Ammon's horn (tissue), 1 donor: ENCODE results near the gene KRIT1.

Experiments used
- DNase-seq: peaks from one replicate; pipeline ENCODE4 v3.0.0-alpha.2; 2016; ENCODE audit warnings: low spot score

KRIT1 gene

GRCh38 chr7:92150450-92151017 is 95.2 kb downstream of the KRIT1 start:
- DNase-seq, result no peak

GRCh38 chr7:92149736-92150239 is 95.9 kb downstream of the KRIT1 start:
- no peak for DNase-seq
